Neural cell (in vitro differentiated cells): ENCODE data around the gene PRDX3. TPM values are rescaled to one million over a fixed set of nuclear protein-coding genes. Genes with fewer than 3 reads are reported as not detected.

Experiments
- H2AFZ ChIP-seq: fragments of 200-600, 300-800 bp; sonication (generic), shearing (Covaris generic); 2 replicates; pipeline ENCODE4 v1.6.0; 2014; ENCODE audit warnings: low read depth, mild to moderate bottlenecking, antibody characterized with exemption, low read length, moderate library complexity
- H3F3A ChIP-seq: fragments of 200-600 bp; shearing (Covaris generic); 2 replicates; pipeline ENCODE4 v1.6.1; 2016; ENCODE audit warnings: mild to moderate bottlenecking, moderate library complexity, mixed read lengths, antibody characterized with exemption, low read length; ENCODE audit not compliant: insufficient read depth, poor library complexity, severe bottlenecking
- H3K27ac ChIP-seq: fragments of 200-600, 300-800 bp; sonication (generic), shearing (Covaris generic); 2 replicates; pipeline ENCODE4 v1.5.1; 2014; ENCODE audit warnings: mild to moderate bottlenecking, low read length, moderate library complexity
- H3K27me3 ChIP-seq: fragments of 300-800, 200-600 bp; sonication (generic), shearing (Covaris generic); 2 replicates; pipeline ENCODE4 v1.6.0; 2014; ENCODE audit warnings: mild to moderate bottlenecking, low read depth, low read length, moderate library complexity; ENCODE audit not compliant: insufficient read depth
- H3K36me3 ChIP-seq: fragments of 300-800, 200-600 bp; sonication (generic), shearing (Covaris generic); 2 replicates; pipeline ENCODE4 v1.5.1; 2014; ENCODE audit warnings: mild to moderate bottlenecking, antibody characterized with exemption, low read length, moderate library complexity; ENCODE audit not compliant: insufficient read depth
- H3K4me2 ChIP-seq: fragments of 300-800, 200-600 bp; sonication (generic), shearing (Covaris generic); 2 replicates; pipeline ENCODE4 v1.6.0; 2014; ENCODE audit warnings: mild to moderate bottlenecking, low read length
- H3K4me3 ChIP-seq: fragments of 300-800, 200-600 bp; sonication (generic), shearing (Covaris generic); 2 replicates; pipeline ENCODE4 v1.5.1; 2014; ENCODE audit warnings: mild to moderate bottlenecking, low read length, moderate library complexity
- H3K79me2 ChIP-seq: fragments of 200-600 bp; shearing (Covaris generic); replicated peaks from 2 replicates; pipeline ENCODE4 v1.6.0; 2014; ENCODE audit warnings: mild to moderate bottlenecking, low read length, moderate library complexity; ENCODE audit not compliant: insufficient read depth
- H3K9ac ChIP-seq: fragments of 300-800, 200-600 bp; sonication (generic), shearing (Covaris generic); 2 replicates; pipeline ENCODE4 v1.6.1; 2016; ENCODE audit warnings: mild to moderate bottlenecking, low read length, mixed read lengths
- H3K9me2 ChIP-seq: fragments of 200-600 bp; shearing (Covaris generic); 2 replicates; pipeline ENCODE4 v1.6.1; 2016; ENCODE audit warnings: mild to moderate bottlenecking, low read length, mixed read lengths; ENCODE audit not compliant: insufficient read depth
- H3K9me3 ChIP-seq: fragments of 200-600, 300-800 bp; sonication (generic), shearing (Covaris generic); 2 replicates; pipeline ENCODE4 v1.6.1; 2016; ENCODE audit warnings: mild to moderate bottlenecking, mixed run types, low read length, moderate library complexity, mixed read lengths
- H4K20me1 ChIP-seq: fragments of 200-600 bp; shearing (Covaris generic); 2 replicates; pipeline ENCODE4 v1.6.1; 2016; ENCODE audit warnings: mild to moderate bottlenecking, mixed run types; ENCODE audit not compliant: insufficient read depth
- CTCF ChIP-seq: fragments of 450-650 bp; IDR thresholded peaks from 2 replicates; pipeline ENCODE4 v1.5.1; 2014; ENCODE audit warnings: antibody characterized with exemption, mild to moderate bottlenecking, moderate library complexity; ENCODE audit not compliant: poor library complexity, severe bottlenecking
- EP300 ChIP-seq: fragments of 450-650 bp; conservative IDR thresholded peaks from 2 replicates; pipeline ENCODE4 v1.6.1; 2014; ENCODE audit warnings: antibody characterized with exemption, mild to moderate bottlenecking, moderate library complexity; ENCODE audit not compliant: poor library complexity, severe bottlenecking
- EZH2 ChIP-seq: fragments of 200-600, 300-800 bp; shearing (Covaris generic), sonication (generic); IDR thresholded peaks from 2 replicates; pipeline ENCODE4 v1.6.1; 2014; ENCODE audit warnings: antibody characterized with exemption, low read length, borderline replicate concordance, mild to moderate bottlenecking; ENCODE audit not compliant: insufficient read depth, poor library complexity, severe bottlenecking
- MXI1 ChIP-seq: fragments of 450-650 bp; conservative IDR thresholded peaks from 2 replicates; pipeline ENCODE4 v1.6.1; 2014; ENCODE audit warnings: antibody characterized with exemption, mild to moderate bottlenecking; ENCODE audit not compliant: poor library complexity, severe bottlenecking
- POLR2AphosphoS5 ChIP-seq: IDR thresholded peaks from 2 replicates; pipeline ENCODE4 v1.6.1; 2012
- RAD21 ChIP-seq: fragments of 450-650 bp; conservative IDR thresholded peaks from 2 replicates; pipeline ENCODE4 v1.6.1; 2014; ENCODE audit warnings: antibody characterized with exemption, mild to moderate bottlenecking, moderate library complexity
- REST ChIP-seq: IDR thresholded peaks from 2 replicates; pipeline ENCODE4 v1.6.1; 2012; ENCODE audit warnings: borderline replicate concordance
- SMC3 ChIP-seq: fragments of 450-650 bp; conservative IDR thresholded peaks from 2 replicates; pipeline ENCODE4 v1.6.1; 2014; ENCODE audit warnings: antibody characterized with exemption, mild to moderate bottlenecking, moderate library complexity; ENCODE audit not compliant: poor library complexity
- TAF1 ChIP-seq: IDR thresholded peaks from 2 replicates; pipeline ENCODE4 v1.6.1; 2012; ENCODE audit warnings: low read depth
- polyA plus RNA-seq: library from polyadenylated mRNA; depleted of rRNA; stranded (reverse); fragments of >200 nt; gene quantifications from 2 replicates; pipeline ENCODE4 v1.2.3, GENCODE V29; 2014

Gene PRDX3
- polyA plus RNA-seq, 1 donor from 2014 or later = 258 TPM

GRCh38 chr10:119131512-119132240 lies 46.9 kb downstream of the PRDX3 start:
- no peaks in the 10 kb centered on the region for H4K20me1 ChIP-seq
- no peak overlapping the region for H2AFZ ChIP-seq
- peaks cover 13% of the 10 kb centered on the region for H3K36me3 ChIP-seq
- TF ChIP-seq EZH2 = no peak
- TF ChIP-seq EP300 = no peak
- no peak for TF ChIP-seq REST
- TF ChIP-seq POLR2AphosphoS5 = no peak
- no peak for TF ChIP-seq TAF1
- TF ChIP-seq MXI1 = no peak
- no peak for TF ChIP-seq CTCF
- no peak for TF ChIP-seq SMC3
- no peak for TF ChIP-seq RAD21
- no peaks in the 10 kb centered on the region for H3K79me2 ChIP-seq
- H3K27ac ChIP-seq = no peak overlapping the region
- H3K9ac ChIP-seq = no peak overlapping the region
- H3K9me2 ChIP-seq = no peaks in the 10 kb centered on the region
- no peaks in the 10 kb centered on the region for H3K27me3 ChIP-seq
- H3K9me3 ChIP-seq = no peaks in the 10 kb centered on the region
- no peak overlapping the region for H3K4me3 ChIP-seq
- H3K4me2 ChIP-seq = no peak overlapping the region
- H3F3A ChIP-seq = no peaks in the 10 kb centered on the region

GRCh38 chr10:119129721-119130120 lies 48.9 kb downstream of the PRDX3 start:
- Histone ChIP-seq H3F3A (no peaks in the 10 kb centered on the region), H2AFZ (no peak overlapping the region), H3K9ac (no peak overlapping the region), H3K4me3 (no peak overlapping the region), H3K4me2 (no peak overlapping the region), H3K27me3 (no peaks in the 10 kb centered on the region), H3K79me2 (no peaks in the 10 kb centered on the region), H4K20me1 (no peaks in the 10 kb centered on the region), H3K9me3 (no peaks in the 10 kb centered on the region), H3K27ac (no peak overlapping the region), H3K9me2 (no peaks in the 10 kb centered on the region), H3K36me3 (peaks cover 13% of the 10 kb centered on the region)
- no peak for TF ChIP-seq REST
- TF ChIP-seq POLR2AphosphoS5 = no peak
- no peak for TF ChIP-seq EP300
- no peak for TF ChIP-seq CTCF
- no peak for TF ChIP-seq MXI1
